Measurements from ENCODE around the gene KNCN. TPM values are rescaled to one million over a fixed set of nuclear protein-coding genes. Genes with fewer than 3 reads are reported as not detected.

Gene KNCN
- total RNA-seq, 1 experiment from 2014 or later, result not detected

DNA sequence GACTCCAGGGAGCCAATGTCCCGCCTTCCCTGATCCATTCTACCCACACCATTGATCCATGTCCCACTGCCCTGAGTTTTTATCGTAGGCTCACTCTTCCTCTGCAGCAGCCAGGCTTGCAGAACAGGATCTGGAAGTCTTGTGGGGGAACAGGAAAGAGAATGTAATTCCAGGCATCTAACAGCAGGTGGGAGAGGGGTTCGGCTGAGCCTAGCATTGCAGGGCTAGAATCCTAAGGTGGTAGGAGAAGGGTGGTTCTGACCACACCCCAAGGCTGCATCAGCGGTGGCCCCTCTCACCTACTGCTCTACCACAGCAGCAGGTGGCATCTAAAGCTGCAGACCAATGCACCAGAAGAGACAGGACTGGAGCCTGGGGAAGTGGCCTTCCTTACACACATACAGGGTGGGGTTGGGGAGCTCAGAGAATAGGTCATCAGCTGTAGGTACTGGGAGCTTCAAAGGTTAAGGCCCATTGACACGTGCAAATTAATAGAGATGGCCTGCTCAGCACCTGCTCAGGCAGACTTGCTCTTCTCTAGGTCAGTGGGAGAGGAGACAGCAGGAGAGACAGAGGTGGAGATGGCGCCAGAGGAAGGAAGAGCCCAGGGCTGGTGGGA lies 20.5 kb downstream of the KNCN start (continued):
- TF ChIP-seq, protein P1, sequence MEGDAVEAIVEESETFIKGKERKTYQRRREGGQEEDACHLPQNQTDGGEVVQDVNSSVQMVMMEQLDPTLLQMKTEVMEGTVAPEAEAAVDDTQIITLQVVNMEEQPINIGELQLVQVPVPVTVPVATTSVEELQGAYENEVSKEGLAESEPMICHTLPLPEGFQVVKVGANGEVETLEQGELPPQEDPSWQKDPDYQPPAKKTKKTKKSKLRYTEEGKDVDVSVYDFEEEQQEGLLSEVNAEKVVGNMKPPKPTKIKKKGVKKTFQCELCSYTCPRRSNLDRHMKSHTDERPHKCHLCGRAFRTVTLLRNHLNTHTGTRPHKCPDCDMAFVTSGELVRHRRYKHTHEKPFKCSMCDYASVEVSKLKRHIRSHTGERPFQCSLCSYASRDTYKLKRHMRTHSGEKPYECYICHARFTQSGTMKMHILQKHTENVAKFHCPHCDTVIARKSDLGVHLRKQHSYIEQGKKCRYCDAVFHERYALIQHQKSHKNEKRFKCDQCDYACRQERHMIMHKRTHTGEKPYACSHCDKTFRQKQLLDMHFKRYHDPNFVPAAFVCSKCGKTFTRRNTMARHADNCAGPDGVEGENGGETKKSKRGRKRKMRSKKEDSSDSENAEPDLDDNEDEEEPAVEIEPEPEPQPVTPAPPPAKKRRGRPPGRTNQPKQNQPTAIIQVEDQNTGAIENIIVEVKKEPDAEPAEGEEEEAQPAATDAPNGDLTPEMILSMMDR (IDR thresholded peaks at IDR 0.05), result no peak

DNA sequence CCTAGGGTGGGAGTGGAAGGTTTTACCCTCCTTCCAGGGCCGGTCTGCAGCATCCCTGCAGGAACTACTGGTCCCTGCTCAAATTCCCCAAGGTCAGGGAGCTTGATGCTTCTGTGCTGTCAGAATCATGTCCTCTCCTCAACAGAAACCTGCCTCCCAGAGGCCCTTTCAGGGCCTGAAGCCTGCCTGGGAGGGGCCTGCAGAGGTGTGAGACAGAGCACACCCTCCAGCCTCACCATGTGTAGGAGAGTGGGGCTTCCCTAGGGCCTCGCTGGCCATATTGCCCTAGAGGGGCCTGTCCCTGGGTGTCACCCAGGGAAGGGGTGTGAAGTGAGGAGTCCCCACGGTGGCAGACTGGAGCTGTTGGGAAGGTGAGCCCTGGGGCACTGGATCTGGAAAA lies 21.1 kb downstream of the KNCN start:
- H3K4me3 Mint-ChIP-seq, result no peak overlapping the region
- ChIA-PET CTCF (interaction anchor here (1.1 to 10.6 kb wide), 13 partner anchors 10 to 194 kb away, joined by 4 to 241 read pairs (median 20); partner anchors contain the start of genes DMBX1, KNCN and MKNK1), POLR2A (no interaction called here)
- no peak for ATAC-seq
- H3K27ac Mint-ChIP-seq, result no peak overlapping the region
- H3K27me3 Mint-ChIP-seq (ENCODE audit: low read depth), result peaks cover 94% of the 10 kb centered on the region
- DNase-seq (ENCODE audit: low spot score), result no peak
- no peaks in the 10 kb centered on the region for H3K9me3 Mint-ChIP-seq
- TF ChIP-seq GRHL2 (CRISPR knock-in tag; IDR thresholded peaks at IDR 0.05; ENCODE audit: insufficient replicate concordance, severe bottlenecking) (no peak), JUN (CRISPR knock-in tag; IDR thresholded peaks at IDR 0.05) (no peak), CREB1 (CRISPR knock-in tag; IDR thresholded peaks at IDR 0.05) (no peak), RELA (CRISPR knock-in tag; IDR thresholded peaks at IDR 0.05; ENCODE audit: borderline replicate concordance) (no peak), EMX1 (CRISPR knock-in tag; IDR thresholded peaks at IDR 0.05) (no peak), ZNF219 (CRISPR knock-in tag; IDR thresholded peaks at IDR 0.05; ENCODE audit: borderline replicate concordance) (no peak), SP1 (CRISPR knock-in tag; conservative IDR thresholded peaks at IDR 0.05) (no peak)
- TF ChIP-seq, protein P2, sequence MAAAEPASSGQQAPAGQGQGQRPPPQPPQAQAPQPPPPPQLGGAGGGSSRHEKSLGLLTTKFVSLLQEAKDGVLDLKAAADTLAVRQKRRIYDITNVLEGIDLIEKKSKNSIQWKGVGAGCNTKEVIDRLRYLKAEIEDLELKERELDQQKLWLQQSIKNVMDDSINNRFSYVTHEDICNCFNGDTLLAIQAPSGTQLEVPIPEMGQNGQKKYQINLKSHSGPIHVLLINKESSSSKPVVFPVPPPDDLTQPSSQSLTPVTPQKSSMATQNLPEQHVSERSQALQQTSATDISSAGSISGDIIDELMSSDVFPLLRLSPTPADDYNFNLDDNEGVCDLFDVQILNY (CRISPR knock-in tag; IDR thresholded peaks at IDR 0.05), result no peak
- no peaks in the 10 kb centered on the region for H3K36me3 Mint-ChIP-seq
- peaks cover 47% of the 10 kb centered on the region for H3K4me1 Mint-ChIP-seq

DNA sequence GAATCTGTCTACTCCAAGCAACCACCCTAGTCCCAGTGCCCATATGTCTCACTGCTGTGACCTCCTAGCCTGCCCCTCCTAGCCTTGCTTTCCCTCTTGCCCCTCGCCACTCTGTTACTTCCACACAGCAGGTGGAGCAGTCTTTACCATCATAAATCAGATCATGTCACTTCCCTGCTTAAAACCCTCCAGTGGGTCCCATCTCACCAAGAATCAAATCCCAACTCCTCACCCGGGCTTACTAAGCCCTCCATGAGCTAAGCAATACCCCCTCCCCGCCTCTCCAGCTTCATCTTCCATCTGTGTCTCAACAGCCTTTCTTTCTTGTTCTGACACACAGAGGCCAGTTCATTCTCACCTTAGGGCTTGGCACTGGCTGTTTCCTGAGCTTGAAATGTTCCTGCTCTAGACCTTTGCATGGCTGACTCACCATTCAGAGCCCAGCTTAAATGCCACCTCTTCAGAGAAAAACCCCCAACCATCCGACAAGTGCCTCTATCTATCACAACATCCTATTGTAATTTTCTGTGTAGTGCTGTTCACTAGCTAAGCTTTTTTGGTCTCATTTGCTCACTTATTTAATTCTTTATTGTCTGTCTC lies 22.3 kb downstream of the KNCN start:
- no peak overlapping the region for H3K4me3 Mint-ChIP-seq
- no peak overlapping the region for H3K27ac Mint-ChIP-seq
- CTCF ChIA-PET, result interaction anchor here (0.6 to 10.6 kb wide), 27 partner anchors 9 to 196 kb away, joined by 3 to 241 read pairs (median 5); partner anchors contain the start of genes DMBX1, KNCN and MKNK1
- H3K9me3 Mint-ChIP-seq, result no peaks in the 10 kb centered on the region
- no peak for ATAC-seq
- peaks cover 94% of the 10 kb centered on the region for H3K27me3 Mint-ChIP-seq (ENCODE audit: low read depth)
- peaks cover 56% of the 10 kb centered on the region for H3K4me1 Mint-ChIP-seq
- no peak for DNase-seq (ENCODE audit: low spot score)
- no peaks in the 10 kb centered on the region for H3K36me3 Mint-ChIP-seq
- POLR2A ChIA-PET, result interaction anchor here (0.7 kb wide), 1 partner anchor 67 kb away, joined by 3 read pairs; no protein-coding TSS in a partner anchor
- TF ChIP-seq OVOL2 (CRISPR knock-in tag; IDR thresholded peaks at IDR 0.05; ENCODE audit: borderline replicate concordance) (no peak), NR3C1 (CRISPR knock-in tag; conservative IDR thresholded peaks at IDR 0.05; ENCODE audit: low read depth) (no peak), FOXJ3 (CRISPR knock-in tag; IDR thresholded peaks at IDR 0.05; ENCODE audit: borderline replicate concordance) (no peak), NR2C2 (CRISPR knock-in tag; IDR thresholded peaks at IDR 0.05) (no peak), RORB (CRISPR knock-in tag; IDR thresholded peaks at IDR 0.05) (no peak), SOX15 (CRISPR knock-in tag; IDR thresholded peaks at IDR 0.05) (no peak), ZNF232 (CRISPR knock-in tag; IDR thresholded peaks at IDR 0.05) (no peak), RELA (CRISPR knock-in tag; IDR thresholded peaks at IDR 0.05; ENCODE audit: borderline replicate concordance) (no peak), NFE2L1 (CRISPR knock-in tag; IDR thresholded peaks at IDR 0.05) (no peak), ZNF317 (CRISPR knock-in tag; IDR thresholded peaks at IDR 0.05; ENCODE audit: borderline replicate concordance, low read depth) (no peak), ZNF396 (CRISPR knock-in tag; IDR thresholded peaks at IDR 0.05; ENCODE audit: borderline replicate concordance) (no peak), TCF7 (CRISPR knock-in tag; IDR thresholded peaks at IDR 0.05; ENCODE audit: low read depth) (no peak), NFATC4 (CRISPR knock-in tag; IDR thresholded peaks at IDR 0.05) (no peak), ETV6 (CRISPR knock-in tag; IDR thresholded peaks at IDR 0.05) (no peak)
- TF ChIP-seq, protein P3, sequence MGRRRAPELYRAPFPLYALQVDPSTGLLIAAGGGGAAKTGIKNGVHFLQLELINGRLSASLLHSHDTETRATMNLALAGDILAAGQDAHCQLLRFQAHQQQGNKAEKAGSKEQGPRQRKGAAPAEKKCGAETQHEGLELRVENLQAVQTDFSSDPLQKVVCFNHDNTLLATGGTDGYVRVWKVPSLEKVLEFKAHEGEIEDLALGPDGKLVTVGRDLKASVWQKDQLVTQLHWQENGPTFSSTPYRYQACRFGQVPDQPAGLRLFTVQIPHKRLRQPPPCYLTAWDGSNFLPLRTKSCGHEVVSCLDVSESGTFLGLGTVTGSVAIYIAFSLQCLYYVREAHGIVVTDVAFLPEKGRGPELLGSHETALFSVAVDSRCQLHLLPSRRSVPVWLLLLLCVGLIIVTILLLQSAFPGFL (CRISPR knock-in tag; IDR thresholded peaks at IDR 0.05; ENCODE audit: borderline replicate concordance), result no peak
- TF ChIP-seq, protein P4, sequence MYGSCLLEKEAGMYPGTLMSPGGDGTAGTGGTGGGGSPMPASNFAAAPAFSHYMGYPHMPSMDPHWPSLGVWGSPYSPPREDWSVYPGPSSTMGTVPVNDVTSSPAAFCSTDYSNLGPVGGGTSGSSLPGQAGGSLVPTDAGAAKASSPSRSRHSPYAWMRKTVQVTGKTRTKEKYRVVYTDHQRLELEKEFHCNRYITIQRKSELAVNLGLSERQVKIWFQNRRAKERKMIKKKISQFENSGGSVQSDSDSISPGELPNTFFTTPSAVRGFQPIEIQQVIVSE (CRISPR knock-in tag; IDR thresholded peaks at IDR 0.05; ENCODE audit: borderline replicate concordance), result no peak
- TF ChIP-seq, protein P5, sequence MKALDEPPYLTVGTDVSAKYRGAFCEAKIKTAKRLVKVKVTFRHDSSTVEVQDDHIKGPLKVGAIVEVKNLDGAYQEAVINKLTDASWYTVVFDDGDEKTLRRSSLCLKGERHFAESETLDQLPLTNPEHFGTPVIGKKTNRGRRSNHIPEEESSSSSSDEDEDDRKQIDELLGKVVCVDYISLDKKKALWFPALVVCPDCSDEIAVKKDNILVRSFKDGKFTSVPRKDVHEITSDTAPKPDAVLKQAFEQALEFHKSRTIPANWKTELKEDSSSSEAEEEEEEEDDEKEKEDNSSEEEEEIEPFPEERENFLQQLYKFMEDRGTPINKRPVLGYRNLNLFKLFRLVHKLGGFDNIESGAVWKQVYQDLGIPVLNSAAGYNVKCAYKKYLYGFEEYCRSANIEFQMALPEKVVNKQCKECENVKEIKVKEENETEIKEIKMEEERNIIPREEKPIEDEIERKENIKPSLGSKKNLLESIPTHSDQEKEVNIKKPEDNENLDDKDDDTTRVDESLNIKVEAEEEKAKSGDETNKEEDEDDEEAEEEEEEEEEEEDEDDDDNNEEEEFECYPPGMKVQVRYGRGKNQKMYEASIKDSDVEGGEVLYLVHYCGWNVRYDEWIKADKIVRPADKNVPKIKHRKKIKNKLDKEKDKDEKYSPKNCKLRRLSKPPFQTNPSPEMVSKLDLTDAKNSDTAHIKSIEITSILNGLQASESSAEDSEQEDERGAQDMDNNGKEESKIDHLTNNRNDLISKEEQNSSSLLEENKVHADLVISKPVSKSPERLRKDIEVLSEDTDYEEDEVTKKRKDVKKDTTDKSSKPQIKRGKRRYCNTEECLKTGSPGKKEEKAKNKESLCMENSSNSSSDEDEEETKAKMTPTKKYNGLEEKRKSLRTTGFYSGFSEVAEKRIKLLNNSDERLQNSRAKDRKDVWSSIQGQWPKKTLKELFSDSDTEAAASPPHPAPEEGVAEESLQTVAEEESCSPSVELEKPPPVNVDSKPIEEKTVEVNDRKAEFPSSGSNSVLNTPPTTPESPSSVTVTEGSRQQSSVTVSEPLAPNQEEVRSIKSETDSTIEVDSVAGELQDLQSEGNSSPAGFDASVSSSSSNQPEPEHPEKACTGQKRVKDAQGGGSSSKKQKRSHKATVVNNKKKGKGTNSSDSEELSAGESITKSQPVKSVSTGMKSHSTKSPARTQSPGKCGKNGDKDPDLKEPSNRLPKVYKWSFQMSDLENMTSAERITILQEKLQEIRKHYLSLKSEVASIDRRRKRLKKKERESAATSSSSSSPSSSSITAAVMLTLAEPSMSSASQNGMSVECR (CRISPR knock-in tag; IDR thresholded peaks at IDR 0.05; ENCODE audit: borderline replicate concordance), result no peak

Measured in WTC11 (cell line).